HCT116 (cell line): ENCODE data around the gene LIPE. TPM values are rescaled to one million over a fixed set of nuclear protein-coding genes. Genes with fewer than 3 reads are reported as not detected.

Experiments
- ATAC-seq: fragments of 200-7000 bp; cut with Tn5 transposase; 2 replicates; pipeline ENCODE4 v1.9.1; 2020; ENCODE audit warnings: mild to moderate bottlenecking, moderate library complexity
- BruUV-seq: library from RNA; stranded (reverse); fragments of 400-500 nt; replicated peaks from 2 replicates; lab custom pipeline; 2021; lab: Mats Ljungman, UMichigan
- CTCF ChIA-PET: fragments of 300-600 bp; sonication (Branson Sonifier 250); formaldehyde crosslinking; loops from one replicate; lab custom pipeline; 2021; ENCODE audit warnings: antibody characterized with exemption; lab: Charles Lee
- POLR2A ChIA-PET: fragments of 300-600, 350-600 bp; sonication (Branson Sonifier 250); formaldehyde crosslinking; loops from one replicate; lab custom pipeline; 2021; ENCODE audit warnings: antibody characterized with exemption; lab: Charles Lee
- RAD21 ChIA-PET, 2 experiments: fragments of 300-600 bp; sonication (Branson Sonifier 250); formaldehyde crosslinking; loops; one replicate each; lab custom pipeline; 2023; ENCODE audit warnings: low total read pairs in 2 of 2; ENCODE audit not compliant: uncharacterized antibody in 2 of 2, unreplicated experiment in 2 of 2, low non-redundant PET in 1 of 2; lab: Charles Lee
- DNase-seq: peaks from one replicate; pipeline ENCODE4 v3.0.0-alpha.2; 2010; ENCODE audit warnings: low read depth, low spot score
- H2AFZ ChIP-seq: fragments of 200-600 bp; shearing (Covaris generic), sonication (generic); 2 replicates; pipeline ENCODE4 v1.6.1; 2017; ENCODE audit warnings: low read depth, mixed run types, mixed read lengths, antibody characterized with exemption, low read length; ENCODE audit not compliant: poor library complexity, severe bottlenecking
- H3K27ac ChIP-seq: 2 replicates; pipeline ENCODE4 v1.5.1; 2012; ENCODE audit warnings: low read depth, low read length
- H3K27me3 ChIP-seq: fragments of 200-600 bp; sonication (generic); 2 replicates; pipeline ENCODE4 v1.6.1; 2016; ENCODE audit warnings: mixed run types, low read length, mixed read lengths; ENCODE audit not compliant: insufficient read depth
- H3K36me3 ChIP-seq, 2 experiments: fragments of 200-500 bp in 1 of 2; fragments of 200-600 bp in 1 of 2; sonication (Bioruptor generic) in 1 of 2; sonication (generic) in 1 of 2; 2 replicates each; pipeline versions ENCODE4 v1.5.1 to v1.6.1; 2014 to 2016; ENCODE audit warnings: low read length in 2 of 2, inconsistent platforms in 1 of 2, mixed read lengths in 1 of 2, mixed run types in 1 of 2; ENCODE audit not compliant: insufficient read depth in 2 of 2, control insufficient read depth in 1 of 2
- H3K4me1 ChIP-seq, 2 experiments: fragments of 200-600 bp in 1 of 2; sonication (generic) in 1 of 2; 2 replicates each; pipeline versions ENCODE4 v1.5.1 to v1.6.1; 2012 to 2017; ENCODE audit warnings: low read length in 2 of 2, inconsistent platforms in 1 of 2, mild to moderate bottlenecking in 1 of 2, mixed read lengths in 1 of 2, mixed run types in 1 of 2, moderate library complexity in 1 of 2; ENCODE audit not compliant: insufficient read depth in 2 of 2, control insufficient read depth in 1 of 2
- H3K4me2 ChIP-seq: fragments of 200-600 bp; sonication (generic); 2 replicates; pipeline ENCODE4 v1.6.1; 2017; ENCODE audit warnings: mixed run types, low read length, mixed read lengths
- H3K4me3 ChIP-seq, 2 experiments: fragments of 200-600 bp in 1 of 2; sonication (generic) in 1 of 2; replicated peaks in 1 of 2; 2 replicates each; pipeline ENCODE4 v1.5.1; 2011 to 2016; ENCODE audit warnings: low read length in 2 of 2, control low read depth in 1 of 2, low read depth in 1 of 2, mild to moderate bottlenecking in 1 of 2, mixed read lengths in 1 of 2, mixed run types in 1 of 2
- H3K79me2 ChIP-seq: fragments of 200-600 bp; sonication (generic); 2 replicates; pipeline ENCODE4 v1.6.1; 2017; ENCODE audit warnings: mild to moderate bottlenecking, mixed run types, low read length, moderate library complexity, mixed read lengths; ENCODE audit not compliant: insufficient read depth
- H3K9ac ChIP-seq: fragments of 200-600 bp; sonication (generic); 2 replicates; pipeline ENCODE4 v1.6.1; 2016; ENCODE audit warnings: low read length, mixed read lengths
- H3K9me2 ChIP-seq: fragments of 200-600 bp; sonication (generic), shearing (Covaris generic); 2 replicates; pipeline ENCODE4 v1.6.1; 2017; ENCODE audit warnings: mixed run types, mild to moderate bottlenecking, moderate library complexity; ENCODE audit not compliant: insufficient read depth
- H3K9me3 ChIP-seq, 2 experiments: fragments of 200-500 bp in 1 of 2; fragments of 200-600 bp in 1 of 2; sonication (Bioruptor generic) in 1 of 2; sonication (generic) in 1 of 2; 2 replicates each; pipeline ENCODE4 v1.6.1; 2014 to 2017; ENCODE audit warnings: low read length in 2 of 2, mixed read lengths in 2 of 2, inconsistent platforms in 1 of 2, low read depth in 1 of 2, mild to moderate bottlenecking in 1 of 2, mixed run types in 1 of 2, moderate library complexity in 1 of 2; ENCODE audit not compliant: control insufficient read depth in 1 of 2, insufficient read depth in 1 of 2
- H4K20me1 ChIP-seq: fragments of 200-600 bp; sonication (generic), shearing (Covaris generic); 2 replicates; pipeline ENCODE4 v1.6.1; 2017; ENCODE audit warnings: mixed run types, mild to moderate bottlenecking, moderate library complexity; ENCODE audit not compliant: insufficient read depth
- ELF1 ChIP-seq: IDR thresholded peaks from 2 replicates; pipeline ENCODE4 v1.6.1; 2012; ENCODE audit warnings: low read depth, borderline replicate concordance
- EZH2 ChIP-seq: fragments of 200-600 bp; sonication (generic); IDR thresholded peaks from 2 replicates; pipeline ENCODE4 v1.6.1; 2017; ENCODE audit warnings: antibody characterized with exemption, mixed run types
- EZH2phosphoT487 ChIP-seq: fragments of 200-600 bp; IDR thresholded peaks from 2 replicates; pipeline ENCODE4 v1.6.1; 2018; ENCODE audit warnings: antibody characterized with exemption, borderline replicate concordance
- FOSL1 ChIP-seq: IDR thresholded peaks from 2 replicates; pipeline ENCODE4 v1.6.1; 2012; ENCODE audit warnings: low read depth
- JUND ChIP-seq: IDR thresholded peaks from 2 replicates; pipeline ENCODE4 v1.6.1; 2012
- POLR2A ChIP-seq: IDR thresholded peaks from 2 replicates; pipeline ENCODE4 v1.7.0; 2011; ENCODE audit warnings: borderline replicate concordance; ENCODE audit not compliant: insufficient read depth, insufficient read length; ENCODE audit errors: extremely low read depth
- POLR2AphosphoS5 ChIP-seq: IDR thresholded peaks from 2 replicates; pipeline ENCODE4 v1.6.1; 2011; ENCODE audit warnings: mild to moderate bottlenecking, low read depth, low read length, moderate library complexity
- RAD21 ChIP-seq: IDR thresholded peaks from 2 replicates; pipeline ENCODE4 v1.6.1; 2012; ENCODE audit warnings: low read depth, mild to moderate bottlenecking
- SP1 ChIP-seq: IDR thresholded peaks from 2 replicates; pipeline ENCODE4 v1.6.1; 2012; ENCODE audit warnings: low read depth
- ZNF274 ChIP-seq: fragments of 200-500 bp; sonication (Bioruptor generic); IDR thresholded peaks from 2 replicates; pipeline ENCODE4 v1.6.1; 2014; ENCODE audit warnings: mild to moderate bottlenecking, low read depth, low read length, inconsistent platforms
- intact Hi-C: fragments of 100-400 bp; cut with micrococcal nuclease; formaldehyde crosslinking; loops from 2 replicates; pipeline ENCODE4 v1.10.0; 2022
- total RNA-seq: library from RNA; stranded (reverse); gene quantifications from one replicate; pipeline ENCODE4 v1.2.1, GENCODE V29; 2021; ENCODE audit not compliant: unreplicated experiment
- TF ChIP-seq, protein P1 (sequence below): IDR thresholded peaks from 2 replicates; pipeline ENCODE4 v1.6.1; 2011; ENCODE audit warnings: mild to moderate bottlenecking, low read length, moderate library complexity; ENCODE audit not compliant: insufficient replicate concordance; ENCODE audit errors: extremely low read depth
- TF ChIP-seq, protein P2 (sequence below): IDR thresholded peaks from 2 replicates; pipeline ENCODE4 v1.6.1; 2012
- TF ChIP-seq, protein P3 (sequence below): IDR thresholded peaks from 2 replicates; pipeline ENCODE4 v1.6.1; 2012; ENCODE audit warnings: low read depth

The LIPE gene
- total RNA-seq, 1 experiment from 2014 or later, result 11.3 TPM

DNA sequence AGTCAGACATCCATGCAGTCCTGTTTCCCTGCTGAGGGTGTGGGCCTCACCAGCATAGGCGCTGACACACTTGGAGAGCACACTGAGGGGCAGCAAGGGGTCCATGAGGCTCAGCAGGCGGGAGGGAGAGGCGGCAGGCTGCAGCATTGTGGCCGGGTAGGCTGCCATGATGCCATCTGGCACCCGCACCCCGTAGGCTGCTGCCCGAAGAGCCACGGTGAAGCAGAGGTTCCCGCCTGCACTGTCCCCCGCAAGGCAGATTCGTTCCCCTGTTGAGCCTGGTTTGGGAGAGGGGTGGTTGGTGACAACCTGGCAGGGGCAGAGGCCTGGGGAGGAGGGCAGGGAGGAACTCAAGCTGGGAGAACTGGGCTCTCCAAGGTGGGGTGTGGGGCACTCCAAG is 21.1 kb downstream of the LIPE start (continued):
- no peak for TF ChIP-seq POLR2AphosphoS5
- TF ChIP-seq RAD21, result no peak
- TF ChIP-seq SP1, result no peak
- TF ChIP-seq EZH2, result no peak
- no peak for TF ChIP-seq EZH2phosphoT487
- no peak for TF ChIP-seq POLR2A

DNA sequence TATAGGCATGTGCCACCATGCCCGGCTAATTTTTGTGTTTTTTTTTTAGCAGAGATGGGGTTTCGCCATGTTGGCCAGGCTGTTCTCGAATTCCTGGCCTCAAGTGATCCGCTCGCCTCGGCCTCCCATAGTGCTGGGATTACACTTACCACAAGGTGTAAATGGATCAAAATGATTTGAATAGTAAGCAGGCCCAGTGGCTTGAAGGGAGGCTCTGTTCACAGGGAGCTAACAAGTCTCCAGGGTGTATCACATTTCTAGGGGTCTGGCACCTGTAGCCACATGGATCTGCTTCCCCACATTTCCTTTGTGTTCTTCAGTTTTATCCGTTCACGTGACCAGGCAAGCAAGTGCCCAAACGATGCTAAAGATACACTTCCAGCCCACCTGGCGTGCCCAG is 23.6 kb downstream of the LIPE start:
- no TSS peak for BruUV-seq
- H3K4me2 ChIP-seq, result no peak overlapping the region
- ChIA-PET CTCF (interaction anchor here (0.5 kb wide), 1 partner anchor 24 kb away, joined by 3 read pairs; no protein-coding TSS in a partner anchor), POLR2A (no interaction called here), RAD21 (interaction anchor here in 1 of 2 experiments (0.8 kb wide), 1 partner anchor 13 kb away, joined by 3 read pairs; no protein-coding TSS in a partner anchor)
- no peaks in the 10 kb centered on the region for H3K9me3 ChIP-seq
- no peaks in the 10 kb centered on the region for H3K27me3 ChIP-seq
- H3K9ac ChIP-seq, result no peak overlapping the region
- no peak overlapping the region for H2AFZ ChIP-seq
- DNase-seq, result no peak
- H3K27ac ChIP-seq, result no peak overlapping the region
- no peaks in the 10 kb centered on the region for H3K9me2 ChIP-seq
- peaks cover 19% of the 10 kb centered on the region for H3K79me2 ChIP-seq
- ATAC-seq, result no peak
- no peaks in the 10 kb centered on the region; a peak in 1 of 4 replicates for H3K36me3 ChIP-seq
- H3K4me1 ChIP-seq, result peaks cover 2 to 13% of the 10 kb centered on the region in 2 experiments
- H3K4me3 ChIP-seq, result no peak overlapping the region
- no peaks in the 10 kb centered on the region for H4K20me1 ChIP-seq
- intact Hi-C loops, result no loop called here
- TF ChIP-seq ZNF274, result no peak
- TF ChIP-seq ELF1, result no peak
- no peak for TF ChIP-seq SP1
- TF ChIP-seq, protein P1, sequence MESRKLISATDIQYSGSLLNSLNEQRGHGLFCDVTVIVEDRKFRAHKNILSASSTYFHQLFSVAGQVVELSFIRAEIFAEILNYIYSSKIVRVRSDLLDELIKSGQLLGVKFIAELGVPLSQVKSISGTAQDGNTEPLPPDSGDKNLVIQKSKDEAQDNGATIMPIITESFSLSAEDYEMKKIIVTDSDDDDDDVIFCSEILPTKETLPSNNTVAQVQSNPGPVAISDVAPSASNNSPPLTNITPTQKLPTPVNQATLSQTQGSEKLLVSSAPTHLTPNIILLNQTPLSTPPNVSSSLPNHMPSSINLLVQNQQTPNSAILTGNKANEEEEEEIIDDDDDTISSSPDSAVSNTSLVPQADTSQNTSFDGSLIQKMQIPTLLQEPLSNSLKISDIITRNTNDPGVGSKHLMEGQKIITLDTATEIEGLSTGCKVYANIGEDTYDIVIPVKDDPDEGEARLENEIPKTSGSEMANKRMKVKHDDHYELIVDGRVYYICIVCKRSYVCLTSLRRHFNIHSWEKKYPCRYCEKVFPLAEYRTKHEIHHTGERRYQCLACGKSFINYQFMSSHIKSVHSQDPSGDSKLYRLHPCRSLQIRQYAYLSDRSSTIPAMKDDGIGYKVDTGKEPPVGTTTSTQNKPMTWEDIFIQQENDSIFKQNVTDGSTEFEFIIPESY, result no peak
- TF ChIP-seq, protein P2, sequence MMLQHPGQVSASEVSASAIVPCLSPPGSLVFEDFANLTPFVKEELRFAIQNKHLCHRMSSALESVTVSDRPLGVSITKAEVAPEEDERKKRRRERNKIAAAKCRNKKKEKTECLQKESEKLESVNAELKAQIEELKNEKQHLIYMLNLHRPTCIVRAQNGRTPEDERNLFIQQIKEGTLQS, result no peak
- TF ChIP-seq, protein P3, sequence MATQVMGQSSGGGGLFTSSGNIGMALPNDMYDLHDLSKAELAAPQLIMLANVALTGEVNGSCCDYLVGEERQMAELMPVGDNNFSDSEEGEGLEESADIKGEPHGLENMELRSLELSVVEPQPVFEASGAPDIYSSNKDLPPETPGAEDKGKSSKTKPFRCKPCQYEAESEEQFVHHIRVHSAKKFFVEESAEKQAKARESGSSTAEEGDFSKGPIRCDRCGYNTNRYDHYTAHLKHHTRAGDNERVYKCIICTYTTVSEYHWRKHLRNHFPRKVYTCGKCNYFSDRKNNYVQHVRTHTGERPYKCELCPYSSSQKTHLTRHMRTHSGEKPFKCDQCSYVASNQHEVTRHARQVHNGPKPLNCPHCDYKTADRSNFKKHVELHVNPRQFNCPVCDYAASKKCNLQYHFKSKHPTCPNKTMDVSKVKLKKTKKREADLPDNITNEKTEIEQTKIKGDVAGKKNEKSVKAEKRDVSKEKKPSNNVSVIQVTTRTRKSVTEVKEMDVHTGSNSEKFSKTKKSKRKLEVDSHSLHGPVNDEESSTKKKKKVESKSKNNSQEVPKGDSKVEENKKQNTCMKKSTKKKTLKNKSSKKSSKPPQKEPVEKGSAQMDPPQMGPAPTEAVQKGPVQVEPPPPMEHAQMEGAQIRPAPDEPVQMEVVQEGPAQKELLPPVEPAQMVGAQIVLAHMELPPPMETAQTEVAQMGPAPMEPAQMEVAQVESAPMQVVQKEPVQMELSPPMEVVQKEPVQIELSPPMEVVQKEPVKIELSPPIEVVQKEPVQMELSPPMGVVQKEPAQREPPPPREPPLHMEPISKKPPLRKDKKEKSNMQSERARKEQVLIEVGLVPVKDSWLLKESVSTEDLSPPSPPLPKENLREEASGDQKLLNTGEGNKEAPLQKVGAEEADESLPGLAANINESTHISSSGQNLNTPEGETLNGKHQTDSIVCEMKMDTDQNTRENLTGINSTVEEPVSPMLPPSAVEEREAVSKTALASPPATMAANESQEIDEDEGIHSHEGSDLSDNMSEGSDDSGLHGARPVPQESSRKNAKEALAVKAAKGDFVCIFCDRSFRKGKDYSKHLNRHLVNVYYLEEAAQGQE, result no peak
- no peak for TF ChIP-seq JUND
- no peak for TF ChIP-seq FOSL1
